SK-N-SH (cell line): ENCODE measurements around the gene PITPNM3. TPM values are rescaled to one million over a fixed set of nuclear protein-coding genes. Genes with fewer than 3 reads are reported as not detected.

Source experiments
- CTCF ChIA-PET: fragments of 300-600, 350-600 bp; formaldehyde crosslinking; extraction: SDS; loops from one replicate; lab custom pipeline; 2021; lab: Yijun Ruan, JAX
- POLR2A ChIA-PET: fragments of 350-600 bp; sonication (Branson Sonifier 250); formaldehyde crosslinking; extraction: SDS; loops from one replicate; lab custom pipeline; 2020; ENCODE audit warnings: antibody characterized with exemption, inconsistent platforms; lab: Yijun Ruan, JAX
- DNase-seq: peaks from one replicate; pipeline ENCODE4 v3.0.0; 2012
- H2AFZ ChIP-seq: fragments of 200-600 bp; sonication (generic); 2 replicates; pipeline ENCODE4 v1.8.1; 2016; ENCODE audit warnings: antibody characterized with exemption, mild to moderate bottlenecking, low read depth
- H3F3A ChIP-seq: fragments of 200-600 bp; sonication (generic); replicated peaks from 2 replicates; pipeline ENCODE3; 2016; ENCODE audit warnings: antibody characterized with exemption, mild to moderate bottlenecking; ENCODE audit not compliant: insufficient read depth
- H3K27ac ChIP-seq, 2 experiments: fragments of 200-500 bp in 1 of 2; fragments of 200-600 bp in 1 of 2; sonication (Bioruptor generic) in 1 of 2; sonication (generic), shearing (Covaris generic) in 1 of 2; 2 replicates each; pipeline versions ENCODE4 v1.5.1 to v1.6.1; 2014 to 2016; ENCODE audit warnings: low read depth in 2 of 2, inconsistent platforms in 1 of 2, low read length in 1 of 2, mild to moderate bottlenecking in 1 of 2, mixed read lengths in 1 of 2
- H3K27me3 ChIP-seq: fragments of 200-600 bp; sonication (generic), shearing (Covaris generic); 2 replicates; pipeline ENCODE4 v1.6.1; 2016; ENCODE audit warnings: mixed run types; ENCODE audit not compliant: insufficient read depth
- H3K36me3 ChIP-seq, 2 experiments: fragments of 200-500 bp in 1 of 2; fragments of 200-600 bp in 1 of 2; sonication (Bioruptor generic) in 1 of 2; sonication (generic) in 1 of 2; replicated peaks in 1 of 2; 2 replicates each; pipeline versions ENCODE3 to v1.5.1; 2014 to 2016; ENCODE audit warnings: low read length in 1 of 2, mild to moderate bottlenecking in 1 of 2; ENCODE audit not compliant: insufficient read depth in 2 of 2, control insufficient read depth in 1 of 2
- H3K4me1 ChIP-seq, 2 experiments: fragments of 200-500 bp in 1 of 2; fragments of 200-600 bp in 1 of 2; sonication (Bioruptor generic) in 1 of 2; sonication (generic), shearing (Covaris generic) in 1 of 2; 2 replicates each; pipeline versions ENCODE4 v1.5.1 to v1.6.1; 2014 to 2016; ENCODE audit warnings: low read depth in 1 of 2, low read length in 1 of 2, mixed run types in 1 of 2; ENCODE audit not compliant: insufficient read depth in 2 of 2, control insufficient read depth in 1 of 2
- H3K4me2 ChIP-seq: fragments of 200-600 bp; sonication (generic), shearing (Covaris generic); 2 replicates; pipeline ENCODE4 v1.6.1; 2017; ENCODE audit warnings: mixed run types
- H3K4me3 ChIP-seq, 2 experiments: fragments of 200-500 bp in 1 of 2; fragments of 200-600 bp in 1 of 2; sonication (Bioruptor generic) in 1 of 2; sonication (generic), shearing (Covaris generic) in 1 of 2; 2 replicates each; pipeline versions ENCODE4 v1.5.1 to v1.8.1; 2014 to 2016; ENCODE audit warnings: low read depth in 2 of 2, inconsistent platforms in 1 of 2, low read length in 1 of 2, mild to moderate bottlenecking in 1 of 2, mixed read lengths in 1 of 2, moderate library complexity in 1 of 2
- H3K79me2 ChIP-seq: fragments of 200-600 bp; sonication (generic); 2 replicates; pipeline ENCODE4 v1.8.1; 2017; ENCODE audit warnings: mild to moderate bottlenecking; ENCODE audit not compliant: insufficient read depth
- H3K9ac ChIP-seq: fragments of 200-600 bp; sonication (generic); 2 replicates; pipeline ENCODE4 v1.6.1; 2017; ENCODE audit warnings: mixed run types
- H3K9me2 ChIP-seq: fragments of 200-600 bp; sonication (generic); 2 replicates; pipeline ENCODE4 v1.6.1; 2017; ENCODE audit warnings: mixed run types
- H3K9me3 ChIP-seq: fragments of 200-600 bp; sonication (generic); 2 replicates; pipeline ENCODE4 v1.6.1; 2017; ENCODE audit warnings: mixed run types, mild to moderate bottlenecking, moderate library complexity
- H4K20me1 ChIP-seq: fragments of 200-600 bp; sonication (generic); 2 replicates; pipeline ENCODE4 v1.6.1; 2017; ENCODE audit warnings: mild to moderate bottlenecking, mixed run types; ENCODE audit not compliant: insufficient read depth
- FOXJ3 ChIP-seq: sonication (generic); formaldehyde crosslinking; IDR thresholded peaks from 2 replicates; pipeline ENCODE4 v1.5.1; 2020; ENCODE audit warnings: mild to moderate bottlenecking, missing genetic modification reagents
- FOXM1 ChIP-seq: IDR thresholded peaks from 2 replicates; pipeline ENCODE4 v1.4.0; 2012; ENCODE audit warnings: low read depth, mild to moderate bottlenecking
- GABPA ChIP-seq: IDR thresholded peaks from 2 replicates; pipeline ENCODE4 v1.4.0; 2012; ENCODE audit warnings: low read depth, mild to moderate bottlenecking
- GATA2 ChIP-seq: sonication (generic); formaldehyde crosslinking; IDR thresholded peaks from 2 replicates; pipeline ENCODE4 v1.5.0; 2020; ENCODE audit warnings: mild to moderate bottlenecking, missing genetic modification reagents
- MEF2A ChIP-seq: IDR thresholded peaks from 2 replicates; pipeline ENCODE4 v1.4.0; 2012; ENCODE audit warnings: low read depth, borderline replicate concordance
- MXI1 ChIP-seq: IDR thresholded peaks from 2 replicates; pipeline ENCODE4 v1.6.1; 2012; ENCODE audit warnings: mild to moderate bottlenecking, low read depth, low read length, improper control_type of control experiment
- NFIC ChIP-seq: IDR thresholded peaks from 2 replicates; pipeline ENCODE4 v1.4.0; 2012; ENCODE audit warnings: borderline replicate concordance
- NRF1 ChIP-seq: IDR thresholded peaks from 2 replicates; pipeline ENCODE4 v1.6.1; 2012; ENCODE audit warnings: low read depth, mild to moderate bottlenecking, low read length
- POLR2AphosphoS5 ChIP-seq: IDR thresholded peaks from 2 replicates; pipeline ENCODE4 v1.6.1; 2012; ENCODE audit warnings: low read depth, low read length
- RAD21 ChIP-seq: IDR thresholded peaks from 2 replicates; pipeline ENCODE4 v1.6.1; 2012; ENCODE audit warnings: mild to moderate bottlenecking, low read length
- SIN3A ChIP-seq: IDR thresholded peaks from 2 replicates; pipeline ENCODE4 v1.6.1; 2012; ENCODE audit warnings: low read depth, mild to moderate bottlenecking, low read length, moderate library complexity, borderline replicate concordance
- WGBS: methylation state at CpG from one replicate; pipeline ENCODE4 v1.1.6; 2017; ENCODE audit warnings: low lambda C conversion rate; 5-methylcytosine and 5-hydroxymethylcytosine counted together
- polyA plus RNA-seq, 3 experiments: library from polyadenylated mRNA; depleted of rRNA; stranded (reverse); fragments of >200 nt; gene quantifications; 2 replicates each; pipeline ENCODE4 v1.2.3, GENCODE V29; 2012
- TF ChIP-seq, protein P1 (sequence below): IDR thresholded peaks from 2 replicates; pipeline ENCODE4 v1.6.1; 2012; ENCODE audit warnings: mild to moderate bottlenecking, low read depth, low read length, moderate library complexity
- TF ChIP-seq, protein P2 (sequence below): IDR thresholded peaks from 2 replicates; pipeline ENCODE4; 2012
- TF ChIP-seq, protein P3 (sequence below): IDR thresholded peaks from 2 replicates; pipeline ENCODE4 v1.4.0; 2012; ENCODE audit warnings: low read depth, borderline replicate concordance
- TF ChIP-seq, protein P4 (sequence below): fragments of 150-350 bp; IDR thresholded peaks from 2 replicates; pipeline ENCODE4 v1.6.1; 2017; ENCODE audit warnings: antibody characterized with exemption, low read length, low read depth, borderline replicate concordance
- TF ChIP-seq, protein P5 (sequence below): IDR thresholded peaks from 2 replicates; pipeline ENCODE4 v1.4.0; 2012; ENCODE audit warnings: low read depth, borderline replicate concordance

The PITPNM3 gene
- polyA plus RNA-seq, 1 of the 3 experiments (the other 2 are of a cell fraction), result 0.82 TPM

DNA sequence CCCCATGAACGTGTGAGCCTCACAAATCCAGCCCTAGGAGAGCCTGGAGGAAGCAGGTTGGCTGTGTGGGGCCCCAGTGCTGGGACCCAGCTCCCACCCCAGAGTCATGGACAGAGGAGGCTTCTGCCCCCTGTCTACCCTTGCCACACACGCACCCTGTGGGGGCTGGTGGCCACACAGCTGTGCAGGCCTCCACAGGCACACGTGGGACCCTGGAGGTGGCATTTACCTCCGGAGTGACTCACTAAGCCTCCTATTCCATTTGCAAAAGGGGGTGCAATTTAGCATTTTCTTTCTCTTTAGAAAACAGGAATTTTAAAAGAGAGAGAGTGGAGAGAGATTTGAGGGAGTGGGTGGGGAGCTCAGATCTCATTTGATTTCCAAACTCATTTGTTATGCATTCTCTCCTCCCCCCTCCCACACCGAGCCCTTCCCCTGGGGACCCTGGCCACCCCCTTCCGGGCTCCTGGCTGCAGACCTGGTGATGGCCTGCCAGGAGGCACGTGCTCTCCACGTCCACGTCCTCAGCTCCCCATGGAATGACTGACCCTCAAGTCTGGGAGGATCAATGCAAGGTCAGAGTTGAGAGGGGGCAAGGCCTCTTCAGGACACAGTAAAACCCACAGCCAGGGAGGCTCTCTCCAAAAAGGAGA lies 6.8 kb downstream of the PITPNM3 start (continued):
- TF ChIP-seq, protein P1, sequence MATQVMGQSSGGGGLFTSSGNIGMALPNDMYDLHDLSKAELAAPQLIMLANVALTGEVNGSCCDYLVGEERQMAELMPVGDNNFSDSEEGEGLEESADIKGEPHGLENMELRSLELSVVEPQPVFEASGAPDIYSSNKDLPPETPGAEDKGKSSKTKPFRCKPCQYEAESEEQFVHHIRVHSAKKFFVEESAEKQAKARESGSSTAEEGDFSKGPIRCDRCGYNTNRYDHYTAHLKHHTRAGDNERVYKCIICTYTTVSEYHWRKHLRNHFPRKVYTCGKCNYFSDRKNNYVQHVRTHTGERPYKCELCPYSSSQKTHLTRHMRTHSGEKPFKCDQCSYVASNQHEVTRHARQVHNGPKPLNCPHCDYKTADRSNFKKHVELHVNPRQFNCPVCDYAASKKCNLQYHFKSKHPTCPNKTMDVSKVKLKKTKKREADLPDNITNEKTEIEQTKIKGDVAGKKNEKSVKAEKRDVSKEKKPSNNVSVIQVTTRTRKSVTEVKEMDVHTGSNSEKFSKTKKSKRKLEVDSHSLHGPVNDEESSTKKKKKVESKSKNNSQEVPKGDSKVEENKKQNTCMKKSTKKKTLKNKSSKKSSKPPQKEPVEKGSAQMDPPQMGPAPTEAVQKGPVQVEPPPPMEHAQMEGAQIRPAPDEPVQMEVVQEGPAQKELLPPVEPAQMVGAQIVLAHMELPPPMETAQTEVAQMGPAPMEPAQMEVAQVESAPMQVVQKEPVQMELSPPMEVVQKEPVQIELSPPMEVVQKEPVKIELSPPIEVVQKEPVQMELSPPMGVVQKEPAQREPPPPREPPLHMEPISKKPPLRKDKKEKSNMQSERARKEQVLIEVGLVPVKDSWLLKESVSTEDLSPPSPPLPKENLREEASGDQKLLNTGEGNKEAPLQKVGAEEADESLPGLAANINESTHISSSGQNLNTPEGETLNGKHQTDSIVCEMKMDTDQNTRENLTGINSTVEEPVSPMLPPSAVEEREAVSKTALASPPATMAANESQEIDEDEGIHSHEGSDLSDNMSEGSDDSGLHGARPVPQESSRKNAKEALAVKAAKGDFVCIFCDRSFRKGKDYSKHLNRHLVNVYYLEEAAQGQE, result no peak
- TF ChIP-seq, protein P2, sequence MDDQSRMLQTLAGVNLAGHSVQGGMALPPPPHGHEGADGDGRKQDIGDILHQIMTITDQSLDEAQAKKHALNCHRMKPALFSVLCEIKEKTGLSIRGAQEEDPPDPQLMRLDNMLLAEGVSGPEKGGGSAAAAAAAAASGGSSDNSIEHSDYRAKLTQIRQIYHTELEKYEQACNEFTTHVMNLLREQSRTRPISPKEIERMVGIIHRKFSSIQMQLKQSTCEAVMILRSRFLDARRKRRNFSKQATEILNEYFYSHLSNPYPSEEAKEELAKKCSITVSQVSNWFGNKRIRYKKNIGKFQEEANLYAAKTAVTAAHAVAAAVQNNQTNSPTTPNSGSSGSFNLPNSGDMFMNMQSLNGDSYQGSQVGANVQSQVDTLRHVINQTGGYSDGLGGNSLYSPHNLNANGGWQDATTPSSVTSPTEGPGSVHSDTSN, result no peak
- TF ChIP-seq, all 33 proteins: peak for 0

DNA sequence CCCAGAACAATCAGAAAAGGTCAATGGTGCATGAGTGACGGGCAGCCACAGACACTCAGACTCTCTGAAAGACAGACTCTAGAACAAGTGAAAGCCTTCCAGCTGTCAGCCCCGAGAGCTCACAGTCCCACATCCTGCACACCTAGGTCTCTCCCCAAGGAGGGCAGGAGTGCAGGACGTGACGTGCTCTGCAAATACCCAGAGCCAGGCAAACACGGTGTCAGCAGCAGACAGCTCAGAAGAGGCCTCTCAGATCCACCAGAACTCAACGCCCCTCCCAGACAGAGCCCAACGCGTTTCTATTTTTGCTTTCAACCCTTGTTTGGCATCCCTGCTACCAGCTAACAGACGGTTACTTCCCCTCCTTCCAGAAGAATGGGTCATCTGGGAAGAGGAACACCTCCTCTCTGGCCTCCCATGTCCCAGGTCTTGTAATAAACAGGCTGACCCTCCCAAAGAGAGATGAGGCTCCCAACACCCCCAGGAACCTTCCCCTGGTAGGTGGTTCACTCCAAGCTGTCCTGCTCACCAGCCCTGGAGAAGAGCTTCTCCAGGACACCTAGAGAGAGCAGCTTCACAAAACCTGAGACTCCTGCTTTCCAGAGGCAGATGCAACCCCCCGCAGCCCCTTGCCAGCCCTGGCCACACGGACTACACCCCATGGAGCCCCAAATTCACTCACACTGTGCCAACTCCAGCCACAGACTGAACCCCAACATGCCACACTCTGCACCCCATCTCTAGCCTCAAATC lies 7.6 kb downstream of the PITPNM3 start:
- DNase-seq, result no peak
- WGBS, result 64% methylated on average over 9 of the region's 11 CpGs
- Histone ChIP-seq H3F3A (no peaks in the 10 kb centered on the region), H3K79me2 (no peaks in the 10 kb centered on the region), H3K9ac (no peak overlapping the region), H3K4me3 (no peak overlapping the region), H3K27ac (no peak overlapping the region), H4K20me1 (no peaks in the 10 kb centered on the region), H3K4me1 (no peaks in the 10 kb centered on the region), H2AFZ (no peak overlapping the region), H3K27me3 (no peaks in the 10 kb centered on the region), H3K36me3 (no peaks in the 10 kb centered on the region), H3K9me2 (no peaks in the 10 kb centered on the region), H3K4me2 (0 out of 2 replicates have a peak overlapping the region, but pooled peaks have one; percentile 15), H3K9me3 (no peaks in the 10 kb centered on the region)
- TF ChIP-seq NRF1, result no peak
- no peak for TF ChIP-seq FOXM1
- TF ChIP-seq, protein P1, result no peak
- TF ChIP-seq RAD21, result no peak
- TF ChIP-seq MXI1, result no peak
- no peak for TF ChIP-seq MEF2A
- TF ChIP-seq, protein P3, sequence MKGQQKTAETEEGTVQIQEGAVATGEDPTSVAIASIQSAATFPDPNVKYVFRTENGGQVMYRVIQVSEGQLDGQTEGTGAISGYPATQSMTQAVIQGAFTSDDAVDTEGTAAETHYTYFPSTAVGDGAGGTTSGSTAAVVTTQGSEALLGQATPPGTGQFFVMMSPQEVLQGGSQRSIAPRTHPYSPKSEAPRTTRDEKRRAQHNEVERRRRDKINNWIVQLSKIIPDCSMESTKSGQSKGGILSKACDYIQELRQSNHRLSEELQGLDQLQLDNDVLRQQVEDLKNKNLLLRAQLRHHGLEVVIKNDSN, result no peak
- no peak for TF ChIP-seq GATA2 (CRISPR knock-in tag)
- TF ChIP-seq GABPA, result no peak
- TF ChIP-seq, protein P4, sequence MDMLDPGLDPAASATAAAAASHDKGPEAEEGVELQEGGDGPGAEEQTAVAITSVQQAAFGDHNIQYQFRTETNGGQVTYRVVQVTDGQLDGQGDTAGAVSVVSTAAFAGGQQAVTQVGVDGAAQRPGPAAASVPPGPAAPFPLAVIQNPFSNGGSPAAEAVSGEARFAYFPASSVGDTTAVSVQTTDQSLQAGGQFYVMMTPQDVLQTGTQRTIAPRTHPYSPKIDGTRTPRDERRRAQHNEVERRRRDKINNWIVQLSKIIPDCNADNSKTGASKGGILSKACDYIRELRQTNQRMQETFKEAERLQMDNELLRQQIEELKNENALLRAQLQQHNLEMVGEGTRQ, result no peak
- TF ChIP-seq FOXJ3 (CRISPR knock-in tag), result no peak
- TF ChIP-seq POLR2AphosphoS5, result no peak
- TF ChIP-seq, protein P5, sequence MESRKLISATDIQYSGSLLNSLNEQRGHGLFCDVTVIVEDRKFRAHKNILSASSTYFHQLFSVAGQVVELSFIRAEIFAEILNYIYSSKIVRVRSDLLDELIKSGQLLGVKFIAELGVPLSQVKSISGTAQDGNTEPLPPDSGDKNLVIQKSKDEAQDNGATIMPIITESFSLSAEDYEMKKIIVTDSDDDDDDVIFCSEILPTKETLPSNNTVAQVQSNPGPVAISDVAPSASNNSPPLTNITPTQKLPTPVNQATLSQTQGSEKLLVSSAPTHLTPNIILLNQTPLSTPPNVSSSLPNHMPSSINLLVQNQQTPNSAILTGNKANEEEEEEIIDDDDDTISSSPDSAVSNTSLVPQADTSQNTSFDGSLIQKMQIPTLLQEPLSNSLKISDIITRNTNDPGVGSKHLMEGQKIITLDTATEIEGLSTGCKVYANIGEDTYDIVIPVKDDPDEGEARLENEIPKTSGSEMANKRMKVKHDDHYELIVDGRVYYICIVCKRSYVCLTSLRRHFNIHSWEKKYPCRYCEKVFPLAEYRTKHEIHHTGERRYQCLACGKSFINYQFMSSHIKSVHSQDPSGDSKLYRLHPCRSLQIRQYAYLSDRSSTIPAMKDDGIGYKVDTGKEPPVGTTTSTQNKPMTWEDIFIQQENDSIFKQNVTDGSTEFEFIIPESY, result no peak
- no peak for TF ChIP-seq NFIC
- TF ChIP-seq SIN3A, result no peak
- CTCF ChIA-PET, result interaction anchor here (1.8 kb wide), 1 partner anchor 76 kb away, joined by 4 read pairs; no protein-coding TSS in a partner anchor
- POLR2A ChIA-PET, result no interaction called here
